H9 (cell line): ENCODE measurements around the gene CREB5. TPM values are rescaled to one million over a fixed set of nuclear protein-coding genes. Genes with fewer than 3 reads are reported as not detected.

ENCODE experiments used
- DNase-seq: peaks from one replicate; pipeline ENCODE4 v3.0.0-alpha.2; 2017
- H2AFZ ChIP-seq: one replicate; pipeline ENCODE4 v1.6.1; 2013; ENCODE audit warnings: mild to moderate bottlenecking, low read length, control low read depth, moderate library complexity
- H2AK5ac ChIP-seq: 2 replicates; pipeline ENCODE4 v1.6.1; 2013; ENCODE audit warnings: low read length, control low read depth, mixed read lengths; ENCODE audit not compliant: insufficient read length
- H2BK120ac ChIP-seq: one replicate; pipeline ENCODE4 v1.6.1; 2013; ENCODE audit warnings: low read depth, mild to moderate bottlenecking, low read length, control low read depth, inconsistent platforms; ENCODE audit not compliant: poor library complexity, severe bottlenecking
- H2BK12ac ChIP-seq: 2 replicates; pipeline ENCODE4 v1.6.1; 2013; ENCODE audit warnings: low read length, control low read depth, mixed read lengths, low read depth; ENCODE audit not compliant: insufficient read length
- H2BK15ac ChIP-seq: 2 replicates; pipeline ENCODE4 v1.6.1; 2013; ENCODE audit warnings: low read depth, low read length, control low read depth
- H2BK20ac ChIP-seq: one replicate; pipeline ENCODE4 v1.6.1; 2013; ENCODE audit warnings: low read depth, mild to moderate bottlenecking, low read length, control low read depth, inconsistent platforms; ENCODE audit not compliant: poor library complexity, severe bottlenecking
- H2BK5ac ChIP-seq: 2 replicates; pipeline ENCODE4 v1.6.1; 2013; ENCODE audit warnings: low read length, control low read depth, mixed read lengths; ENCODE audit not compliant: insufficient read length
- H3K14ac ChIP-seq: 2 replicates; pipeline ENCODE4 v1.6.1; 2013; ENCODE audit warnings: low read length, control low read depth; ENCODE audit not compliant: insufficient read depth
- H3K18ac ChIP-seq: 2 replicates; pipeline ENCODE4 v1.6.1; 2013; ENCODE audit warnings: low read depth, mild to moderate bottlenecking, mixed read lengths, low read length, control low read depth; ENCODE audit not compliant: insufficient read length
- H3K23ac ChIP-seq: 2 replicates; pipeline ENCODE4 v1.6.1; 2013; ENCODE audit warnings: low read length, control low read depth, mixed read lengths, low read depth; ENCODE audit not compliant: insufficient read length
- H3K23me2 ChIP-seq: 2 replicates; pipeline ENCODE4 v1.6.1; 2013; ENCODE audit warnings: low read depth, mild to moderate bottlenecking, mixed read lengths, low read length, control low read depth; ENCODE audit not compliant: insufficient read length, poor library complexity, severe bottlenecking
- H3K27ac ChIP-seq: 2 replicates; pipeline ENCODE4 v1.5.1; 2013; ENCODE audit warnings: low read length, control low read depth, mixed read lengths, low read depth; ENCODE audit not compliant: insufficient read length
- H3K27me3 ChIP-seq: 2 replicates; pipeline ENCODE4 v1.6.1; 2013; ENCODE audit warnings: low read length, control low read depth, inconsistent platforms; ENCODE audit not compliant: insufficient read depth
- H3K4ac ChIP-seq: 2 replicates; pipeline ENCODE4 v1.6.1; 2013; ENCODE audit warnings: low read depth, mild to moderate bottlenecking, control low read depth, inconsistent platforms, low read length, moderate library complexity
- H3K4me1 ChIP-seq: 2 replicates; pipeline ENCODE4 v1.6.1; 2013; ENCODE audit warnings: low read length, control low read depth, inconsistent platforms; ENCODE audit not compliant: insufficient read depth
- H3K4me2 ChIP-seq: 2 replicates; pipeline ENCODE4 v1.6.1; 2013; ENCODE audit warnings: low read length, control low read depth, mixed read lengths; ENCODE audit not compliant: insufficient read length, insufficient read depth
- H3K56ac ChIP-seq: 2 replicates; pipeline ENCODE4 v1.6.1; 2013; ENCODE audit warnings: low read depth, mild to moderate bottlenecking, mixed read lengths, low read length, control low read depth; ENCODE audit not compliant: insufficient read length
- H3K79me1 ChIP-seq: 2 replicates; pipeline ENCODE4 v1.6.1; 2013; ENCODE audit warnings: low read depth, mild to moderate bottlenecking, moderate library complexity, low read length, control low read depth, inconsistent platforms; ENCODE audit not compliant: insufficient read depth, poor library complexity, severe bottlenecking
- H3K79me2 ChIP-seq: 2 replicates; pipeline ENCODE4 v1.6.1; 2013; ENCODE audit warnings: low read length, control low read depth, inconsistent platforms; ENCODE audit not compliant: insufficient read depth
- H3K9ac ChIP-seq: 2 replicates; pipeline ENCODE4 v1.6.1; 2013; ENCODE audit warnings: low read length, control low read depth, mixed read lengths; ENCODE audit not compliant: insufficient read length; ENCODE audit errors: extremely low read depth
- H3K9me3 ChIP-seq: one replicate; pipeline ENCODE4 v1.6.1; 2013; ENCODE audit warnings: low read depth, low read length, inconsistent platforms; ENCODE audit not compliant: control insufficient read depth
- H3T11ph ChIP-seq: one replicate; pipeline ENCODE4 v1.6.1; 2013; ENCODE audit warnings: mild to moderate bottlenecking, low read length, control low read depth, inconsistent platforms
- H4K20me1 ChIP-seq: one replicate; pipeline ENCODE4 v1.6.1; 2013; ENCODE audit not compliant: control insufficient read depth, insufficient read length, insufficient read depth
- H4K5ac ChIP-seq: 2 replicates; pipeline ENCODE4 v1.6.1; 2013; ENCODE audit warnings: low read depth, mild to moderate bottlenecking, mixed read lengths, low read length, control low read depth; ENCODE audit not compliant: insufficient read length
- H4K8ac ChIP-seq: replicated peaks from 2 replicates; pipeline ENCODE4 v1.6.1; 2013; ENCODE audit warnings: low read length, control low read depth, mixed read lengths, low read depth; ENCODE audit not compliant: insufficient read length
- H4K91ac ChIP-seq: 2 replicates; pipeline ENCODE4 v1.6.1; 2013; ENCODE audit warnings: low read depth, mild to moderate bottlenecking, moderate library complexity, mixed read lengths, low read length, control low read depth; ENCODE audit not compliant: insufficient read length
- H3K27ac Mint-ChIP-seq, 3 experiments: 2 replicates in 2 of 3; 3 replicates in 1 of 3; pipeline ENCODE4 v1.8.0; 2020 to 2021; ENCODE audit warnings: mixed read lengths in 3 of 3, mild to moderate bottlenecking in 1 of 3, moderate library complexity in 1 of 3
- H3K27me3 Mint-ChIP-seq: 2 replicates; pipeline ENCODE4 v1.8.0; 2021; ENCODE audit warnings: low read depth, mild to moderate bottlenecking, moderate library complexity, mixed read lengths
- H3K36me3 Mint-ChIP-seq, 3 experiments: 2 replicates in 2 of 3; 3 replicates in 1 of 3; pipeline ENCODE4 v1.8.0; 2020 to 2021; ENCODE audit warnings: low read depth in 3 of 3, mixed read lengths in 3 of 3; ENCODE audit not compliant: insufficient read depth in 1 of 3
- H3K4me1 Mint-ChIP-seq, 2 experiments: 2 replicates each; pipeline ENCODE4 v1.8.0; 2020; ENCODE audit warnings: mixed read lengths in 2 of 2
- H3K4me3 Mint-ChIP-seq, 2 experiments: 2 replicates in 1 of 2; 3 replicates in 1 of 2; pipeline ENCODE4 v1.8.0; 2020 to 2021; ENCODE audit warnings: mild to moderate bottlenecking in 2 of 2, mixed read lengths in 2 of 2, moderate library complexity in 1 of 2
- H3K9me3 Mint-ChIP-seq, 2 experiments: 2 replicates in 1 of 2; 3 replicates in 1 of 2; pipeline ENCODE4 v1.8.0; 2020; ENCODE audit warnings: mild to moderate bottlenecking in 2 of 2, mixed read lengths in 2 of 2, moderate library complexity in 1 of 2
- CTCF ChIP-seq: fragments of 200-600 bp; sonication (generic); conservative IDR thresholded peaks from 3 replicates; pipeline ENCODE4 v1.8.0; 2021; ENCODE audit warnings: antibody characterized with exemption, mild to moderate bottlenecking
- WGBS: extraction: QIAGEN DNeasy Blood & Tissue Kit; methylation state at CpG from one replicate; pipeline ENCODE4 v1.1.7; 2013; ENCODE audit warnings: missing lambda C conversion rate, low lambda C conversion rate, mixed read lengths; ENCODE audit not compliant: insufficient read length; ENCODE audit errors: extremely low coverage; 5-methylcytosine and 5-hydroxymethylcytosine counted together
- total RNA-seq: library from RNA; stranded (reverse); gene quantifications from 2 replicates; pipeline ENCODE4 v1.2.1, GENCODE V29; 2021

CREB5 gene
- total RNA-seq, 1 experiment from 2014 or later, result 4.0 TPM

- Histone ChIP-seq H2BK12ac (no peak overlapping the region), H3K4ac (no peak overlapping the region), H3K23me2 (no peaks in the 10 kb centered on the region), H4K91ac (no peak overlapping the region), H3K4me1 (no peaks in the 10 kb centered on the region), H2AFZ (no peak overlapping the region), H3K79me2 (no peaks in the 10 kb centered on the region), H2BK20ac (no peak overlapping the region), H3K4me2 (no peak overlapping the region), H3K56ac (no peak overlapping the region), H3K23ac (no peak overlapping the region), H2BK5ac (no peak overlapping the region), H2AK5ac (no peak overlapping the region), H4K20me1 (no peaks in the 10 kb centered on the region), H4K5ac (no peak overlapping the region), H2BK120ac (no peak overlapping the region), H3K14ac (no peak overlapping the region), H3K27ac (no peak overlapping the region), H3K9ac (no peak overlapping the region), H3K18ac (no peak overlapping the region), H3T11ph (no peak overlapping the region), H3K9me3 (no peaks in the 10 kb centered on the region), H3K79me1 (no peaks in the 10 kb centered on the region), H3K27me3 (no peaks in the 10 kb centered on the region), H4K8ac (no peak overlapping the region), H2BK15ac (no peak overlapping the region)
- Mint-ChIP-seq H3K36me3 (no peaks in the 10 kb centered on the region), H3K27me3 (no peaks in the 10 kb centered on the region), H3K4me1 (0 out of 4 replicates have a peak, but pooled peaks cover 3% of the 10 kb centered on the region in 2 experiments), H3K27ac (no peak overlapping the region), H3K9me3 (no peaks in the 10 kb centered on the region), H3K4me3 (no peak overlapping the region)
- WGBS, result no CpG with 5 or more reads among the region's 2 CpGs
- TF ChIP-seq CTCF, result no peak
- no peak for DNase-seq
Measured at GRCh38 chr7:28397141-28397540, 15.2 kb upstream of the CREB5 start.
